GM10847 (cell line): ENCODE measurements around the gene MACROH2A1.

Source experiments
- POLR2A ChIP-seq: IDR thresholded peaks from 2 replicates; pipeline ENCODE4 v1.6.1; 2011; ENCODE audit not compliant: insufficient read length; ENCODE audit errors: extremely low read depth

Gene MACROH2A1

GRCh38 chr5:135438636-135439221, 39.7 kb upstream of the MACROH2A1 start:
- TF ChIP-seq POLR2A = no peak

GRCh38 chr5:135437796-135438560, 38.9 kb upstream of the MACROH2A1 start:
- TF ChIP-seq POLR2A = no peak

GRCh38 chr5:135437422-135437795, 38.4 kb upstream of the MACROH2A1 start:
- no peak for TF ChIP-seq POLR2A

- no peak for TF ChIP-seq POLR2A
These were observed 38.0 kb upstream of the MACROH2A1 start for GRCh38 chr5:135436951-135437418.

- no peak for TF ChIP-seq POLR2A
These were observed 36.7 kb upstream of the MACROH2A1 start for GRCh38 chr5:135435467-135436330.

GRCh38 chr5:135434591-135435466, 35.8 kb upstream of the MACROH2A1 start:
- no peak for TF ChIP-seq POLR2A

- TF ChIP-seq POLR2A = no peak
These were observed 34.8 kb upstream of the MACROH2A1 start for GRCh38 chr5:135433681-135434426.

GRCh38 chr5:135432113-135432512, 33.1 kb upstream of the MACROH2A1 start:
- no peak for TF ChIP-seq POLR2A

GRCh38 chr5:135430135-135430437, 31.1 kb upstream of the MACROH2A1 start:
- no peak for TF ChIP-seq POLR2A

GRCh38 chr5:135429301-135430134, 30.5 kb upstream of the MACROH2A1 start:
- no peak for TF ChIP-seq POLR2A

GRCh38 chr5:135428586-135428985, 29.6 kb upstream of the MACROH2A1 start:
- no peak for TF ChIP-seq POLR2A

- TF ChIP-seq POLR2A = no peak
These were observed 27.4 kb upstream of the MACROH2A1 start for GRCh38 chr5:135426102-135427082.

- no peak for TF ChIP-seq POLR2A
These were observed 26.6 kb upstream of the MACROH2A1 start for GRCh38 chr5:135425641-135426040.

GRCh38 chr5:135423846-135424168, 24.8 kb upstream of the MACROH2A1 start:
- TF ChIP-seq POLR2A = no peak
